WI38 (cell line): ENCODE results near the gene TMEM131.

Experiments used
- H3K4me3 ChIP-seq: 2 replicates; pipeline ENCODE4 v1.5.1; 2011; ENCODE audit warnings: low read depth, mild to moderate bottlenecking, control low read depth, low read length
- CTCF ChIP-seq: IDR thresholded peaks from 2 replicates; pipeline ENCODE4 v1.5.1; 2012; ENCODE audit warnings: low read depth, mild to moderate bottlenecking, control low read depth, low read length

Gene TMEM131

DNA sequence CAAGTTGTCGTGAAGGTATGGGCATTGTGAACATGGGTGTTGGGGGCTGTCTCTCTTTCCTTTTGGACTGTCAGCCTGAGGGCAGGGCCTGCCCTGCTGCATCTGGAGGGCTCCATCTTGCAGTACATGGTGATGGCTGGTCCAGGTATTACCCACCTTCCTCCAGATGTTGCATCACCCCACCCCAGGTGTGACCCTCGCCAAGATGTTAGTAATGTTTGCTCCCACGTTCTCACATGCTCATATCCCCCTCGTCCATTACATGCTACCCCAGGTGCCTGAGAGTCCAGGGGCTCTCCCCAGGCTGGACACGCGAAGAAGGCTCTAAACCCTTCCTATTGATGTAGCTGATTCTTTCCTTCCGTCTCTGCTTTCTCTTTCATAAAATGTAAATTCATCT, 268.5 kb downstream of the TMEM131 start:
- no peak for TF ChIP-seq CTCF
- H3K4me3 ChIP-seq, result no peak overlapping the region

DNA sequence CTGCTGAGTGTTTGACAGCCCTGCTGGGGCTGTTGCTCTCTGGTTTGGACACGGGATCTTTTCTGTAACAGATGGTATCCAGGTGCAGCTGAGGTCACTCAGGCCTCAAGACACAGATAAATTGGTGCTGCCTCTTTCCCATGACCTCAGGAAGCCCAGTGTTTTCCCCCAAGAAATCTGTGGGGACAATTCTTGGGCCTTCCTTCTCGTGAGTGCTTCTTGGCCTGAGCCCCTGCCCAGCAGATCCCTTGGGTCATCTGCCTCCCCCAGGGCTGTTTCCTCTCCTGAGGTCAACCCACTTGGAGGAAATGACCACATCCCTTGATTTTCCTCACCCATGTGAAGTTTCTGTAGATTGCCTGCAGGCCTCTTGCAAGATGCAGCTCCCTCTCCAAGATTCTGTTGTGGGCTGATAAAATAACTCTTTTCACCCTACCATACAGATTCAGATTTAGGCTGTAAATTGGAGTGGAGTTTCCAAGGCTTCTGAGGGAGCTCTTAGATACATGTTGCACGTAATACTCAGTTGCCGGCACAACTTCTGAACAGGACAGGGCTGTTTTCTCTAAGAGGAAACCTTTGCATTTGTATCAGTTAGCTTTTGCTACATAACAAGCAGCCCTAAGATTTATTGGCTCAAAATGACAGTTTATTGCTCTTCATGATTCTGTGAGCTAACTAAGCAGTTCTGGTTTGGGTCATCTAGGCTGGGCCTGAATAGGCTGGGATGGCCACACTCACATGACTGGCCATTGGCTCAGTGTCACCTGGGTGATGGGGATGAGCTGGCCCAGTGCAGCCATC, 269.3 kb downstream of the TMEM131 start:
- TF ChIP-seq CTCF, result no peak
- H3K4me3 ChIP-seq, result no peak overlapping the region

DNA sequence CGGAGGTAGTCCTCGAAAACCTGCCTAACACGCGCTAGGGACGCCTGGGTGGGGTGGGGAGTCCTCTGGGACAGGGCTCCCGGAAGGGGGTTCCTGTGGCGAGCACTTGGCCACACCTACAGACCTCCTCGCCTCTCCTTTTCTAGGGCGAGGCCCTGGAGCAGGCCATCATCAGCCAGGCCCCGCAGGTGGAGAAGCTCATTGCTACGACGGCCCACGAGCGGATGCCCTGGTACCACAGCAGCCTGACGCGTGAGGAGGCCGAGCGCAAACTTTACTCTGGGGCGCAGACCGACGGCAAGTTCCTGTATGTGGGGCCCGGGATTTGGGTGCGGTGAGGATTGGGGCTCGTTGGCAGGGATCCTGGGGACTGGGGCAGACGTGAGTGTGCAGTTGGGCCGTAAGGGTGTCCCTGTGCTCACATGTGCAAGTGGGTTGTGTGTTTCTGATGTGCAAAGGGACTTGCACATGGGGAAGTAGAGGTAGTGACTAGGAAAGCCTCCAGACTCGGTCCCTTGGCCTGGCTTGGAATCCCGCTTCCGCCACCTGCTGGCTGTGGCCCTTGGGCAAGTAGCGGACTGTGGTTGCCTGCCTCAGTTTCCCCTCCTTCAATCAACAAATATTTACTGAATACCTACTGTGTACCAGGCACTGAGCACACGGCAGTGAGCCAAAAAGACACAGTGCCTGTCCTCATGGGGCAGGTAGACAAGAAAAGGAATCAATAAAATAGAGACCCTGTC, 270.6 kb downstream of the TMEM131 start:
- H3K4me3 ChIP-seq, result no peak overlapping the region

GRCh38 chr2:97724501-97724900, 271.2 kb downstream of the TMEM131 start:
- H3K4me3 ChIP-seq, result no peak overlapping the region
- no peak for TF ChIP-seq CTCF

More for the DNA sequence above, 270.6 kb downstream of the TMEM131 start:
- TF ChIP-seq CTCF, result no peak

DNA sequence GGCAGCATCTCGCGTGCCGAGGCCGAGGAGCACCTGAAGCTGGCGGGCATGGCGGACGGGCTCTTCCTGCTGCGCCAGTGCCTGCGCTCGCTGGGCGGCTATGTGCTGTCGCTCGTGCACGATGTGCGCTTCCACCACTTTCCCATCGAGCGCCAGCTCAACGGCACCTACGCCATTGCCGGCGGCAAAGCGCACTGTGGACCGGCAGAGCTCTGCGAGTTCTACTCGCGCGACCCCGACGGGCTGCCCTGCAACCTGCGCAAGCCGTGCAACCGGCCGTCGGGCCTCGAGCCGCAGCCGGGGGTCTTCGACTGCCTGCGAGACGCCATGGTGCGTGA, 271.7 kb downstream of the TMEM131 start:
- no peak for TF ChIP-seq CTCF
- no peak overlapping the region for H3K4me3 ChIP-seq

GRCh38 chr2:97723156-97724072, 272.3 kb downstream of the TMEM131 start:
- no peak for TF ChIP-seq CTCF
- no peak overlapping the region for H3K4me3 ChIP-seq

DNA sequence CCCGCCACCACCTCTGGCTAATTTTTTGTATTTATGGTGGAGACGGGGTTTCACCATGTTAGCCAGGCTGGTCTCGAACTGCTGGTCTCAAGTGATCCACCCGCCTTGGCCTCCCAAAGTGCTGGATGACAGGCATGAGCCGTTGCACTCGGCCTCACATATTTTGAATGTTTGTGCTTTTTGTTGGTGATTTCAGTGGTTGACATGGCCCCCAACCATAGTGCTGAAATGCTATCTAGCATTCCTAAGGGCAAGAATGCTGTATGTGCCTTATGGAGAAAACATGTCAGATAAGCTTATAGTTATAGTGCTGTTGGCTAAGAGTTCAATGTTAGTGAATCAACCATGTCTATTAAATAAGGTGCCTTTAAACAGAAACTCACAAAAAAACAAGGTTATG, 273.5 kb downstream of the TMEM131 start:
- TF ChIP-seq CTCF, result no peak
- H3K4me3 ChIP-seq, result no peak overlapping the region
